ENCODE data around the gene MUC5AC. TPM values are rescaled to one million over a fixed set of nuclear protein-coding genes. Genes with fewer than 3 reads are reported as not detected.
"Not testable (repeated sequence)": the region's sequence is repeated elsewhere in the genome, so short reads cannot be mapped to it uniquely, and the experiment has no call there.

Gene MUC5AC
- total RNA-seq, 1 experiment from 2014 or later = not detected

- in situ Hi-C loops (cut with HindIII; ENCODE audit: low pct_unique_long_range_greater_than_20kb, low sequenced_read_pairs) = no loop called here
These were observed 51.8 kb downstream of the MUC5AC start for GRCh38 chr11:1209371-1210057.

GRCh38 chr11:1211838-1212237 lies 54.1 kb downstream of the MUC5AC start:
- in situ Hi-C loops (cut with HindIII; ENCODE audit: low pct_unique_long_range_greater_than_20kb, low sequenced_read_pairs) = no loop called here
- no peak for DNase-seq (ENCODE audit: low read depth)

More at GRCh38 chr11:1209371-1210057, 51.8 kb downstream of the MUC5AC start:
- no peak for DNase-seq (ENCODE audit: low read depth)

- in situ Hi-C loops (cut with HindIII; ENCODE audit: low pct_unique_long_range_greater_than_20kb, low sequenced_read_pairs) = not testable (repeated sequence)
These were observed 58.1 kb downstream of the MUC5AC start for GRCh38 chr11:1215826-1216225.

GRCh38 chr11:1217151-1217550 lies 59.4 kb downstream of the MUC5AC start:
- no peak for DNase-seq (ENCODE audit: low read depth)
- in situ Hi-C loops (cut with HindIII; ENCODE audit: low pct_unique_long_range_greater_than_20kb, low sequenced_read_pairs) = no loop called here

More at GRCh38 chr11:1215826-1216225, 58.1 kb downstream of the MUC5AC start:
- not testable (repeated sequence) for DNase-seq (ENCODE audit: low read depth)

- no peak for DNase-seq (ENCODE audit: low read depth)
- in situ Hi-C loops (cut with HindIII; ENCODE audit: low pct_unique_long_range_greater_than_20kb, low sequenced_read_pairs) = no loop called here
These were observed 60.6 kb downstream of the MUC5AC start for GRCh38 chr11:1218256-1218787.

GRCh38 chr11:1218788-1219445 lies 61.2 kb downstream of the MUC5AC start:
- no peak for DNase-seq (ENCODE audit: low read depth)
- in situ Hi-C loops (cut with HindIII; ENCODE audit: low pct_unique_long_range_greater_than_20kb, low sequenced_read_pairs) = no loop called here

- DNase-seq (ENCODE audit: low read depth) = no peak
- in situ Hi-C loops (cut with HindIII; ENCODE audit: low pct_unique_long_range_greater_than_20kb, low sequenced_read_pairs) = no loop called here
These were observed 61.7 kb downstream of the MUC5AC start for GRCh38 chr11:1219446-1219833.

- DNase-seq (ENCODE audit: low read depth) = no peak
- in situ Hi-C loops (cut with HindIII; ENCODE audit: low pct_unique_long_range_greater_than_20kb, low sequenced_read_pairs) = no loop called here
These were observed 62.4 kb downstream of the MUC5AC start for GRCh38 chr11:1219834-1220815.

- no peak for DNase-seq (ENCODE audit: low read depth)
- in situ Hi-C loops (cut with HindIII; ENCODE audit: low pct_unique_long_range_greater_than_20kb, low sequenced_read_pairs) = no loop called here
These were observed 63.4 kb downstream of the MUC5AC start for GRCh38 chr11:1220941-1221721.

- in situ Hi-C loops (cut with HindIII; ENCODE audit: low pct_unique_long_range_greater_than_20kb, low sequenced_read_pairs) = no loop called here
- DNase-seq (ENCODE audit: low read depth) = no peak
These were observed 64.1 kb downstream of the MUC5AC start for GRCh38 chr11:1221848-1222311.

GRCh38 chr11:1222491-1223345 lies 65.0 kb downstream of the MUC5AC start, which contains the start of gene MUC5B:
MUC5B (plus strand) TSS chr11:1223066; CDS start chr11:1223124, 58 bp downstream.
- no peak for DNase-seq (ENCODE audit: low read depth)
- in situ Hi-C loops (cut with HindIII; ENCODE audit: low pct_unique_long_range_greater_than_20kb, low sequenced_read_pairs) = no loop called here

- no peak for DNase-seq (ENCODE audit: low read depth)
- in situ Hi-C loops (cut with HindIII; ENCODE audit: low pct_unique_long_range_greater_than_20kb, low sequenced_read_pairs) = no loop called here
These were observed 65.8 kb downstream of the MUC5AC start for GRCh38 chr11:1223346-1224110.

GRCh38 chr11:1224111-1224490 lies 66.3 kb downstream of the MUC5AC start:
- in situ Hi-C loops (cut with HindIII; ENCODE audit: low pct_unique_long_range_greater_than_20kb, low sequenced_read_pairs) = no loop called here
- DNase-seq (ENCODE audit: low read depth) = no peak

- in situ Hi-C loops (cut with HindIII; ENCODE audit: low pct_unique_long_range_greater_than_20kb, low sequenced_read_pairs) = no loop called here
- no peak for DNase-seq (ENCODE audit: low read depth)
These were observed 67.0 kb downstream of the MUC5AC start for GRCh38 chr11:1224491-1225385.
